ENCODE results near the gene DENND5A. TPM values are rescaled to one million over a fixed set of nuclear protein-coding genes. Genes with fewer than 3 reads are reported as not detected.

The DENND5A gene
- total and polyA plus RNA-seq, 4 donors: 7.9 to 45.8 (median 18.2) TPM

- no peak overlapping the region for H3K27ac ChIP-seq (ENCODE audit: low read depth in 1 of 2, low read length in 2 of 2)
- no peak overlapping the region for H3K9ac ChIP-seq (ENCODE audit: low read depth in 1 of 2, low read length in 2 of 2)
- no peaks in the 10 kb centered on the region for H3K4me1 ChIP-seq (ENCODE audit: control insufficient read depth in 4 of 4, insufficient read depth in 4 of 4, low read length in 3 of 4)
- no peaks in the 10 kb centered on the region for H3K9me3 ChIP-seq (ENCODE audit: control insufficient read depth in 4 of 4, low read length in 3 of 4)
- H3K4me3 ChIP-seq (ENCODE audit: low read depth in 1 of 3, low read length in 3 of 3): no peak overlapping the region
- no peak for DNase-seq (ENCODE audit: low spot score)
- 53% methylated on average over 4 of the region's 4 CpGs for WGBS
- no peak for TF ChIP-seq HNF4A (conservative IDR thresholded peaks at IDR 0.05)
- TF ChIP-seq YY1 (IDR thresholded peaks at IDR 0.05): no peak
- peaks cover 2 to 8% (median 6%) of the 10 kb centered on the region in 4 donors for H3K36me3 ChIP-seq (ENCODE audit: control insufficient read depth in 4 of 4, insufficient read depth in 3 of 4, low read depth in 1 of 4, low read length in 3 of 4)
- no peaks in the 10 kb centered on the region for H3K27me3 ChIP-seq (ENCODE audit: control insufficient read depth in 4 of 4, insufficient read depth in 4 of 4, low read length in 3 of 4)
Observed at GRCh38 chr11:9280655-9281301, 15.6 kb upstream of the DENND5A start.

GRCh38 chr11:9277176-9277575, 12.0 kb upstream of the DENND5A start:
- TF ChIP-seq HNF4G (IDR thresholded peaks at IDR 0.05) (no peak), GABPA (IDR thresholded peaks at IDR 0.05 in 1 of 2, conservative IDR thresholded peaks at IDR 0.05 in 1 of 2) (no peak), REST (IDR thresholded peaks at IDR 0.05) (no peak), YY1 (IDR thresholded peaks at IDR 0.05) (no peak), ATF3 (IDR thresholded peaks at IDR 0.05) (no peak), RAD21 (IDR thresholded peaks at IDR 0.05) (no peak), NR2F2 (IDR thresholded peaks at IDR 0.05) (no peak), FOXA1 (IDR thresholded peaks at IDR 0.05) (no peak), RXRA (IDR thresholded peaks at IDR 0.05) (no peak), FOXA2 (IDR thresholded peaks at IDR 0.05) (no peak), JUND (IDR thresholded peaks at IDR 0.05) (no peak), SP1 (IDR thresholded peaks at IDR 0.05) (no peak)
- no peak overlapping the region for H3K4me3 ChIP-seq (ENCODE audit: low read depth in 1 of 3, low read length in 3 of 3)
- no peaks in the 10 kb centered on the region for H3K27me3 ChIP-seq (ENCODE audit: control insufficient read depth in 4 of 4, insufficient read depth in 4 of 4, low read length in 3 of 4)
- no peaks in the 10 kb centered on the region for H3K9me3 ChIP-seq (ENCODE audit: control insufficient read depth in 4 of 4, low read length in 3 of 4)
- no peak overlapping the region for H3K9ac ChIP-seq (ENCODE audit: low read depth in 1 of 2, low read length in 2 of 2)
- H3K4me1 ChIP-seq (ENCODE audit: control insufficient read depth in 4 of 4, insufficient read depth in 4 of 4, low read length in 3 of 4): no peaks in the 10 kb centered on the region
- WGBS: 97% methylated on average over 8 of the region's 8 CpGs
- DNase-seq (ENCODE audit: low spot score): no peak
- no peak overlapping the region for H3K27ac ChIP-seq (ENCODE audit: low read depth in 1 of 2, low read length in 2 of 2)
- H3K36me3 ChIP-seq (ENCODE audit: control insufficient read depth in 4 of 4, insufficient read depth in 3 of 4, low read depth in 1 of 4, low read length in 3 of 4): peaks cover 0 to 8% (median 2%) of the 10 kb centered on the region in 4 donors

GRCh38 chr11:9276571-9276970, 11.4 kb upstream of the DENND5A start:
- H3K9me3 ChIP-seq (ENCODE audit: control insufficient read depth in 4 of 4, low read length in 3 of 4): no peaks in the 10 kb centered on the region
- H3K4me1 ChIP-seq (ENCODE audit: control insufficient read depth in 4 of 4, insufficient read depth in 4 of 4, low read length in 3 of 4): no peaks in the 10 kb centered on the region
- no peak overlapping the region for H3K27ac ChIP-seq (ENCODE audit: low read depth in 1 of 2, low read length in 2 of 2)
- no peaks in the 10 kb centered on the region for H3K27me3 ChIP-seq (ENCODE audit: control insufficient read depth in 4 of 4, insufficient read depth in 4 of 4, low read length in 3 of 4)
- H3K9ac ChIP-seq (ENCODE audit: low read depth in 1 of 2, low read length in 2 of 2): no peak overlapping the region
- H3K4me3 ChIP-seq (ENCODE audit: low read depth in 1 of 3, low read length in 3 of 3): no peak overlapping the region
- 97% methylated on average over 3 of the region's 3 CpGs for WGBS
- peaks cover 0 to 7% (median 2%) of the 10 kb centered on the region in 4 donors for H3K36me3 ChIP-seq (ENCODE audit: control insufficient read depth in 4 of 4, insufficient read depth in 3 of 4, low read depth in 1 of 4, low read length in 3 of 4)
- no peak for DNase-seq (ENCODE audit: low spot score)
- TF ChIP-seq YY1 (IDR thresholded peaks at IDR 0.05): no peak
- TF ChIP-seq GABPA (IDR thresholded peaks at IDR 0.05 in 1 of 2, conservative IDR thresholded peaks at IDR 0.05 in 1 of 2): no peak
- no peak for TF ChIP-seq NR2F2 (IDR thresholded peaks at IDR 0.05)
- TF ChIP-seq REST (IDR thresholded peaks at IDR 0.05): no peak
- no peak for TF ChIP-seq ZBTB33 (IDR thresholded peaks at IDR 0.05)
- TF ChIP-seq RXRA (IDR thresholded peaks at IDR 0.05): no peak
- TF ChIP-seq EGR1 (IDR thresholded peaks at IDR 0.05; ENCODE audit: low read depth in 2 of 2): no peak
- TF ChIP-seq CTCF (IDR thresholded peaks at IDR 0.05; ENCODE audit: low read depth, low read length, missing input control): no peak
- TF ChIP-seq HNF4G (IDR thresholded peaks at IDR 0.05): no peak
- TF ChIP-seq FOXA1 (IDR thresholded peaks at IDR 0.05): no peak

All from liver (tissue), 9 donors.